Activated T-cell treated with anti-CD3 and anti-CD28 coated beads, Interleukin-2, amount 50 U/mL, for 1 hour (primary cell): ENCODE data around the gene CBR3.
"Not testable (repeated sequence)": the region's sequence is repeated elsewhere in the genome, so short reads cannot be mapped to it uniquely, and the experiment has no call there.

Experiments used
- DNase-seq: peaks from one replicate; pipeline ENCODE4 v3.0.0-alpha.2; 2020

CBR3 gene

DNA sequence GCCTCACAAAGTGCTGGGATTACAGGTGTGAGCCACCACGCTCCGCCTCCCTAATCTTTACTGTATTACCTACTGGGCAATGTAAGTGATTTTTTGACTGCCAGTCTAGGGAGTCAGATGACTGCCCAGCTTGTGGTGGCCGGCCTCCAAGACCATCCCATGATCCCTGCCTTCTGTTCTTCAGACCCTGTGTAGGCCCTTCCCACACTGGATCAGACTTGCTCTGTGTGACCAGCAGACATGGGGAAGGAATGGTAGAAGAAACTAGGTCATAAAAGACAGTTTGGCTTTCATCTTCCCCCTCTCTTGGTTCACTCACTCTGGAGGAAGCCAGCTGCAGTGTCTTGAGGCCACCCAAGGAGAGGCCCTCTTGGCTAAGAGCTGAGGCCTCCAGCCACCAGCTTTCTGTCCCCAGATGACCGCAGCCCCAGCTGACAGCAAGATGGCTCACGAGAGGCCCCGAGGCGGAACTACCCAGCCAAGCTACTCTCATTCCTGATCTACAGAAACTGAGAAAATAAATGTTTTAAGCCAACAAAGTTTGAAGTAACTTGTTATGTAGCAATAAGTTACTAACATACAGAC, 14.5 kb upstream of the CBR3 start:
- DNase-seq: no peak

DNA sequence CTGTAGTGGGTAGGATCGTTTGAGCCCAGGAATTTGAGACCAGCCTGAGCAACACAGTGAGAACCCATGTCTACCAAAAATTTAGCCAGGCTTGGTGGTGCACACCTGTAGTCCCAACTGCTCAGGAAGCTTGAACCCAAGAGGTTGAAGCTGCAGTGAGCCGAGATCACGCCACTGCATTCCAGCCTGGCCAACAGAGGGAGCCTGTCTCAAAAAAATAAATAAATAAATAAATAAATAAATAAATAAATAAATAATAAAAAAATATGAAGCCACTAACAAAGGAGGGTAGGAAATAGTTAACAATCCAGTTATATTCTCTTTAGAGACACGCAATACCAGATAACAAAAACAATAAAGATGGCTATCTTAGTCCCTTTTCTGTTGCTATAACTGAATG, 11.9 kb upstream of the CBR3 start:
- DNase-seq: no peak

DNA sequence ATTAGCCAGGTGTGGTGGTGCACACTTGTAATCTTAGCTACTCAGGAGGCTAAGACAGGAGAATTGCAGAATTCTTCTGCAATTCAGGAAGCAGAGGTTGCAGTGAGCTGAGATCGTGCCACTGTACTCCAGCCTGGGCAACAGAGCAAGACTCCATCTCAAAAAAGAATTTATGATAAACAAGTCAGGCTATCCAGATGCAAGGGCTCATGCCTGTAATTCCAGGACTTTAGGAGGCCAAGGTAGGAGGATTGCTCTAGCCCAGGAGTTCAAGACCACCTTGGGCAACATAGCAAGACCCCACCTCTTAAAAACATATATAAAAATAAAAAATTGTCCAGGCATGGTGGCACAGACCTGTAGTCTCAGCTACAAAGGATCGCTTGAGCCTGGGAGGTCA, 10.5 kb upstream of the CBR3 start:
- no peak for DNase-seq

DNA sequence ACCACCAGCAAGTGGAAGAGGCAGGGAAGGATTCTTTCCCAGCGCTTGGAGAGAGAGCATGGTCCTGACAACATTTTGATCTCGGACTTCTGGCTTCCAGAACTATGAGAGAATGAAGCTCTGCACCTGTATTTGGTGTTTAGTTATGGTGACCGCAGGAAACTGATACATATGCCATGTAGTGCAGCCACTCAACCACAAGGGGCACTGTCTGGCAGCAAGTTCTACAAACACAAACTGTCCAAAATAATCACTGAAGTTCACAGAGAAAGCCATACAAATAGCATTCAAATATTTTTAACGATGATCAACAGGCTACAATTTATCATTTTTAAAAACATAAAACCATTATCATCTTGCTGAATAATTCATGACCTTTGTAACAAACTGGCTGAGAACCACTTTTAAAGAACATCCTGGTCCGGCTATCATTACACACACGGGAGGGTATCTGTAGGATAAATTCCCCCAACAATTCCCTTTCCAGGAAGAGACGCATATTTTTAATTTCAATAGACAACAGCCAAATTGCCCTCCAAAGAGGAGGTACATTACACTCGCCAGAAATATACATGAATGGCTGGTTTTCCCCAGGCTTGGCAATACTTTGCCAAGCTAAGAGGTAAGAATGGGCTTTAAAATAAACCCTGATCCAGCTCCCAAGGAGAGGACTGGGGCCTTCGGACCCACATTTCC, 9.2 kb upstream of the CBR3 start:
- peak; percentile 58 for DNase-seq

DNA sequence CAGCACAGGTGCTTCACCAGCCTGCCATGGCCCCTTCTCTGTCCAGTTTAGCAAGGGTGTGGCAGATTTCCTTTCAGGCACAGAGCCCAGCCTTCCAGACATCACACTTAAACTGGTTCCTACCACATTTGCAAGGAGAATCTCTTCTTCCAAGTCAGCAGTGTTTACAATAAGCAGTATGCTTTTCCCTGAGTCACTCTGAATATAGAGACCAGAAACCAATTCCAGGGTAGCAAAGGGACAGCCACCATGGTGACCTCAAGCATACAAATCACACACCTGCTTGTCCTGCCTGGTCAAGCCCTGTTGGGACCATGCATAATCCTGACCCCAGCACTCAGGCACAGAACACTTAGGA, 8.7 kb upstream of the CBR3 start:
- DNase-seq: no peak

DNA sequence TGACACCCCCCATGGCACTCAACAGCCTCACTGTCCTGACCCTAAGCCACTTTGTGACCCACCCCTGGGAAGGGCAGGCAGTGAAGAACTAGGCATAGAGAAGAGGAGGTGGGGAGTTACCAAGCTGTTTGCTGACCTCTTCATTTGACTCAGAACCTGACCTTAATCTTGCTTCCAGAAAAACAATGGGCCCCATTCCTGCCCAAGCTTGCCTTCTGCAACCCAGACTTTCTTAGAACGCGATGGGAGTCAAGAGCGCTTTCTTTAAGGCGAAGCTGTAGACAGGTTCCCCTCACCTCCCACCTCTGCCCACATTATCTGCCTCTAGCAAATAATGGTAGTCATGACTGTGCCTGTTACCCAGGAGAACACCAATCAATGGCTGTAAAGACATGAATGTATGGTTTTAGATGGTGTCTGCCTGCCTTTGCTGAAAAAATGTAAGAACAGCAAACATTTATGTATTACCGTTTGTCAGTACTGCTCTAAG, 8.2 kb upstream of the CBR3 start:
- no peak for DNase-seq

DNA sequence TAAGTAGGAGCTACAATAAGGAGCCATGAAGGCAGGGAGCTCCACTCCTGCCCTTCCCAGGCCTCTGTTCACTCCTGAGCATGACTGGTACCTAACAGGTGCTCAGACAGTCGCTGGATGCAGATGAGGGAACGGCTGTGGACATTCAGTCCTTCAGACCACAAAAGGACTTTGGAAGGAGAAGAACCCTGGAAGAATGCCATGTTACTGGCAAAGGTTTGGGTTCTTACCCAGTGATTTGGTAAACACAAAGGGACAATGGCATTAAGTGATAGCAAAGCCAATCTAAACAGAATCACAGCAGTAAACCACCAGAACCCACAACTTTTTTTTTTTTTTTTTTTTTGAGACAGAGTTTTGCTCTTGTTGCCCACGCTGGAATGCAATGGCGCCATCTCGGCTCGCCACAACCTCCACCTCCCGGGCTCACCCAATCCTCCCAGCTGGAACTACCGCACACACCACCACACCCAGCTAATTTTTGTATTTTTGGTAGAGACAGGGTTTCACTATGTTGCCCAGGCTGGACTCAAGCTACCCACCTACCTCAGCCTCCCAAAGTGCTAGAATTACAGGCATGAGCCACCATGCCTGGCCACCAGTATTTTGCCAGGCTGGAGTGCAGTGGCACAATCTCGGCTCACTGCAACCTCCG, 7.5 kb upstream of the CBR3 start:
- no peak for DNase-seq

DNA sequence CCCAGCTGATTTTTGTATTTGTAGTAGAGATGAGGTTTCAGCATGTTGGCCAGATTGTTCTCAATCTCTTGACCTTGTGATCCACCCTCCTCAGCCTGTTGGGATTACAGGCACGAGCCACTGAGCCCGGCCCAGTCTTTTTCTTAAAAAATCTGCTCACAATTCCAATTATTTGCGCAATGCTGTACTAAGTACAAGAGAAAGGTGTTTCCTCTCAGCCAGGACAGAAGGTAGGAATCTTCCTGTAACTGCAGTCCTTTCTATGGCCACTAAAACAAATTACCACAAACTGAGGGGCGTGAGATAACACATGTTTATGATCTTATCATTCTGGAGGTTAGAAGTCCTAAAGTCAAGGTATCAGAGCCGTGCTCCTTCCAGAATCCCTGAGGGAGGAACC, 6.9 kb upstream of the CBR3 start:
- no peak for DNase-seq

DNA sequence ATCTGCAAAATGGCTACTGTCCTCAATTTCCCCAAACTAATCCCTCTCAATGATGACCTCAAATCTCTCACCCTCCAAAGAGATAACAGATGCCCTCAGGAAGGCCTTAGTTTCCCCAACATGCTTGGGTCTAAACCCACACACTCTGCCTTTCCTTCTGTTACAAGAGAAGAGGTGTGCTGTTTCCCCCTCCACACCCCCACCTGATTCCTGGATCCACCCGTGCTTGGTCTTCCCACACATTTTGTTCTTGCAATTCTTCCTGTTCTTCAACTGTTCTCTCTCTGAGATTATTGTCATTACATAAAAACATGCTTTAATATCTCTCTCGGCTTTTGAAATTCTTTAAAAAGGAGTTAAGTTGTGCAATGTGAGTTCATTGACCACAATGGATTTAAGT, 5.7 kb upstream of the CBR3 start:
- no peak for DNase-seq

DNA sequence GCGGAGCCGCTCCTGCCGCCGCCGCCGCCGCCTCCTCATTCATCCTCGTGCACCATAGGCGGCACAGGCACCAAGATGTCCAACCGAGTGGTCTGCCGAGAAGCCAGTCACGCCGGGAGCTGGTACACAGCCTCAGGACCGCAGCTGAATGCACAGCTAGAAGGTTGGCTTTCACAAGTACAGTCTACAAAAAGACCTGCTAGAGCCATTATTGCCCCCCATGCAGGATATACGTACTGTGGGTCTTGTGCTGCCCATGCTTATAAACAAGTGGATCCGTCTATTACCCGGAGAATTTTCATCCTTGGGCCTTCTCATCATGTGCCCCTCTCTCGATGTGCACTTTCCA, 4.5 kb upstream of the CBR3 start:
- not testable (repeated sequence) for DNase-seq

DNA sequence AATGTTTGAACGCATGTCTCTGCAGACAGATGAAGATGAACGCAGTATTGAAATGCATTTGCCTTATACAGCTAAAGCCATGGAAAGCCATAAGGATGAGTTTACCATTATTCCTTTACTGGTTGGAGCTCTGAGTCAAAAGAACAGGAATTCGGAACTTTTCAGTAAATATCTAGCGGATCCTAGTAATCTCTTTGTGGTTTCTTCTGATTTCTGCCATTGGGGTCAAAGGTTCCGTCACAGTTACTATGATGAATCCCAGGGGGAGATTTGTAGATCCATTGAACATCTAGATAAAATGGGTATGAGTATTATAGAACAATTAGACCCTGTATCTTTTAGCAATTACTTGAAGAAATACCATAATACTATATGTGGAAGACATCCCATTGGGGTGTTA, 4.0 kb upstream of the CBR3 start:
- DNase-seq: not testable (repeated sequence)

DNA sequence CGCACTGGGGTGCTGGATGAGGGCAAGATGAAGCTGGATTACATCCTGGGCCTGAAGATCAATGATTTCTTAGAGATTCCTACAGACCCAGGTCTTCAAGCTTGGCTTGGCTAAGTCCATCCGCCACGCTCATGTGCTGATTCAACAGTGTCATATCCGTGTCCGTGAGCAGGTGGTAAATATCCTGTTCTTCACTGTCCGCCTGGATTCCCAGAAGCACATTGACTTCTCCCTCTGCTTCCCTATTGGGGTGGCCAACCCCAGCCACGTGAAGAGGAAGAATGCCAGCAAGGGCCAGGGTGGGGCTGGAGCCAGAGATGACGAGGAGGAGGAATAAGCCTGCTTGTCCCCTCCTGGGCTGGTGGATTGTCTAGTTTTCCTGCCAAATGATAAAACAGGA, 2.2 kb upstream of the CBR3 start:
- no peak for DNase-seq

DNA sequence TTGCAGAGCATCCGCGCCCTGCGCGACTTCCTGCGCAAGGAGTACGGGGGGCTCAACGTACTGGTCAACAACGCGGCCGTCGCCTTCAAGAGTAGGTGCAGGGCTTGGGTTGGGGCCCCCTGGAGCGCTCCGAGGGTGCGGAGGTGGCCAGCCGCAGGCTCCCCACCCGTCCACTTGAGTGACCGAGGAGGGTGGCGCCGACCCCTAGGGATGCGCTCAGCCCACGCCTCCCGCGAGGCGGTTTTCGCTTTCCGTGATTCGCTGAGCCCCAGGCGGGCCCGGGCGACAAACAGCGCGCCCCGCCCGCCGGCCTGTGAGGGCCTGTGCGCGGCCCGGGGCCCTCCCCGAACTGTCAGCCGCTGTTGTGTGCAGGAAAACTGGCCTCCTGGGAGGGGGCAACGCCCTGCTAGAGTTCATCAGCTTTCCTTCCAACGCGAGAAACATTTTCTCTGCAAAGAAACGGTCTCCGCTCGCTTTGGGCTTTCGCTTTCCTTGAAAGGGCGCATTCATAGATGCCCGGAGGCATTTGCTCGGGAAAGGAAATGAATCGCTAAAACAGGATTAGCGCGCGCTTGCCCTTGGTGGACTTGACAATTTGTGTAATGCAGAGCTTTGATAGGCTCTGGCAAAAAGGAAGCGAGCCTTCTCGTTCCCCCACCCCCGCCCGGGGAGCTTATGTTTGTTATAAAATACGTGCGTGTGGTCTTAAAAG, 668 bp downstream of the CBR3 start:
- DNase-seq: peak; percentile 62

DNA sequence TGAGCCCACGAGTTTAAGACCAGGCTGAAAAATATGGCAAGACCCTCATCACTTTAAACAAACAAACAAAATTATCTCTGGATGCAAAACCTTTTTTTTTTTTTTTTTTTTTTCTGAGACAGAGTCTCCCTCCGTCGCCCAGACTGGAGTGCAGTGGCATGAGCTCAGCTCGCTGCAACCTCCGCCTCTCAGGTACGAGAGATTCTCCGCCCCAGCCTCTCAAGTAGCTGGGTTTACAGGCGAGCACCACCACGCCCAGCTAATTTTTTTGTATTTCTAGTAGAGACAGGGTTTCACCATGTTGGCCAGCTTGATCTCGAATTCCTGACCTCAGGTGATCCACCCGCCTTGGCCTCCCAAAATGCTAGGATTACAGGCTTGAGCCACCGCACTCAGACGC, 4.9 kb downstream of the CBR3 start:
- DNase-seq: not testable (repeated sequence)

DNA sequence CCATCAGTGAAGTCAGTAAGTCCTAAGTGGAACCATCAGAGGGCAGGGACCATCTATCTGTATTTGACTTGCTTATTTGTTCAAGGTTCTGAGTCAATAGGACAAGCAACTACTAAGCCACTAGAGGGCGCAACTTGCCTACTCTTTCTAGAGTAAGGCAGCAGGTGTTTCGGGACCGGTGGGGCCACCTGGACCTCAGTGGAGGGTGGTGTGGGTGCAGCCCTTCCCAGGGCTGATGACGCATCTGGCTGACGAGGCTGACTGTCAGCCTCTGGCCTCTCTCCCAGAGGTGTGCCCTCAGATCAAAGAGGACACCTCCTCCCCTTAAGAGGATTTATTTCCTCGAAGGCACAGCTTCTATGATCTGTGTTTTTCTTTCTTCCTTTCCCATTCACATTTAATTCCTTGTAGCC, 6.6 kb downstream of the CBR3 start:
- DNase-seq: peak; percentile 78

DNA sequence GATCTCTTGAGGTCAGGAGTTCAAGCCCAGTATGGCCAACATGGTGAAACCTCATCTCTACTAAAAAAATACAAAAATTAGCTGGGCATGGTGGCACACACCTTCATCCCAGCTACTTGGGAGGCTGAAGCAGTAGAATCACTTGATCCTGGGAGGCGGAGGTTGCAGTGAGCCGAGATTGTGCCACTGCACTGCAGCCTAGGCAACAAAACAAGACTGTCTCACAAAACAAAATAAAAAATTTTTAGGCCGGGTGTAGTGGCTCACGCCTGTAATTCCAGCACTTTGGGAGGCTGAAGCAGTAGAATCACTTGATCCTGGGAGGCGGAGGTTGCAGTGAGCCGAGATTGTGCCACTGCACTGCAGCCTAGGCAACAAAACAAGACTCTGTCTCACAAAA, 9.4 kb downstream of the CBR3 start:
- DNase-seq: not testable (repeated sequence)

DNA sequence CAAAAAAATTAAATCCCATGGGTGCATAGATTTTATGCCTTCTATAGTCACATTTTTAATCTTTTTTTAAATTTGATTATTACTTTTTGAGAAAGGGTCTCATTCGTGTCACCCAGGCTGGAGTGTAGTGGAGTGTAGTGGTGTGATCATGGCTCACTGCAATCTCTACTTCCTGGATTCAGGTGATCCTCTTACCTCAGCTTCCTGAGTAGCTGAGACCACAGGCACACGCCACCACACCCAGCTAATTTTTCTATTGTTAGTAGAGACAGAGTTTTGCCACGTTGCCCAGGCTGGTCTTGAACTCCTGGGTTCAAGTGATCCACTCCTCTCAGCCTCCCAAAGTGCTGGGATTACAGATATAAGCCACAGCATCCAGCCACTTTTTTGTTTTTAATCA, 10.4 kb downstream of the CBR3 start:
- DNase-seq: no peak

DNA sequence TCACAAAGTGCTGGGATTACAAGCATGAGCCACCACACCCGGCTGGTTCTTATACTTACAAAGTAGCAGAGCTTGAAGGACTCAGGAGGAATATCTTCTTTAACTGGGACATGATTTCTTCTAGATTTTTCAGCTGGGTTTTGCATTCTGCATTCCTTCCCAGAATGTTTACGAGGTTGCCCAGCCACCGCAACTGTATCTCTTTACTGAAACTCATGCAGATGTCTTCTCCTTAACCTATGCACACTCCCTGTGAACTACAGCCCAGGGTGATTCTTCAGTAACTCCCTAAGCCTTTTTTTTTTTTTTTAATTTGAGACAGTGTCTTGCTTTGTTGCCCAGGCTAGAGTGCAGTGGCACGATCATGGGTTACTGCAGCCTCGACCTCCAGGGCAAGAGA, 13.0 kb downstream of the CBR3 start:
- DNase-seq: no peak

DNA sequence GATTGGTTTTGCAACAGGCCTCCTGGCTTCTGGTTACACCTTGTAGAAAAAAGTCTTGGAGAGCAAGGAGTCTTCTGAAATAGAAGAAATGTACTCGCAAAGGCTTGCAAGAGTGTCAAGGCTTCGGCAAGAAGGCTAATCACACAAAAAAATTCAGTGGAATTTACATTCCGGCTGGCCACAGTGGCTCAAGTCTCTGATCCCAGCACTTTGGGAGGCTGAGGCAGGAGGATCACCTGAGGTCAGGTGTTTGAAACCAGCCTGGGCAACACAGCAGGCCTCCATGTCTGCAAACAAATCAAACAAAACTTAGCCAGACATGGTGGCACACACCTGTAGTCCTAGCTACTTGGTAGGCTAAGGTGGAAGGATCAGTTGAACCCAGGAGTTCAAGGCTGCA, 14.0 kb downstream of the CBR3 start:
- DNase-seq: no peak

DNA sequence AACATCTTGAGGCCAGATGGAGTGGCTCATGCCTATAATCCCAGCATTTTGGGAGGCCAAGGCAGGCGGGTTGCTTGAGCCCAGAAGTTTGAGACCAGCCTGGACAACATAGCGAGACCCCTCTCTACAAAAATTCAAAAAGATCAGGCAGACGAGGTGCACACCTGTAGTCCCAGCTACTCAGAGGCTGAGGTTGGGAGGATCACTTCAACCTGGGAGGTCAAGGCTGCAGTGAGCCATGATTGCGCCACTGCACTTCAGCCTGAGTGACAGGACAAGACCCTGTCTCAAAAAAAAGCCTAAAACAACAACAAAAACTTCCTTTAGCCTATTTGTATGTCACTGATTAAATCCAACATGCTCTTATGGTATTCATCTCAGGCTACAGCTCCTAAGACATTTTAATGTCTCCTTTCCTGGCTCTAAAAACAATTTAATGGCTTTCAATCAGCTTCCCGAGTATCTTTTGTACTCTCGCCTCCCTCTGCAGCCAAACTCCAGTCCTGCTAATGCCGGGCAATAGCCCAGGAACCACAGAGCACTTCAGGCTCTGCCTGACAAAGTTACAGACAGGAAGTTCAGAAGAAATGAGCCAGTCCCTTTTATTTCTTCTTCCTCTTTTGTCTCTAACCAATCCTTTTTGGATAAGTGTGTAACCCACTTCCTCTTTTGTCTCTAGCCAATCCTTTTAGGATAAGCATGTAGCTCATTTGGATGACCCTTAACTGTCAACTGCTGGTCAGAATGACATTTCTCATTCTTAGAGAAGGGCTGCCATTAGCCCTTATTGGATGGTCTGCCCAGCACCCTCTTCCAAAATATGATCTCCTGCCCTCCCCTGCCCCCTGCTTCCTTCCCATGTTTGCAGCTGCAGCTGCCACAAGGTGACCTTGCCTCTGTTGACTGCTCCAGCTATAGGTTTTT, 15.2 kb downstream of the CBR3 start:
- no peak for DNase-seq

DNA sequence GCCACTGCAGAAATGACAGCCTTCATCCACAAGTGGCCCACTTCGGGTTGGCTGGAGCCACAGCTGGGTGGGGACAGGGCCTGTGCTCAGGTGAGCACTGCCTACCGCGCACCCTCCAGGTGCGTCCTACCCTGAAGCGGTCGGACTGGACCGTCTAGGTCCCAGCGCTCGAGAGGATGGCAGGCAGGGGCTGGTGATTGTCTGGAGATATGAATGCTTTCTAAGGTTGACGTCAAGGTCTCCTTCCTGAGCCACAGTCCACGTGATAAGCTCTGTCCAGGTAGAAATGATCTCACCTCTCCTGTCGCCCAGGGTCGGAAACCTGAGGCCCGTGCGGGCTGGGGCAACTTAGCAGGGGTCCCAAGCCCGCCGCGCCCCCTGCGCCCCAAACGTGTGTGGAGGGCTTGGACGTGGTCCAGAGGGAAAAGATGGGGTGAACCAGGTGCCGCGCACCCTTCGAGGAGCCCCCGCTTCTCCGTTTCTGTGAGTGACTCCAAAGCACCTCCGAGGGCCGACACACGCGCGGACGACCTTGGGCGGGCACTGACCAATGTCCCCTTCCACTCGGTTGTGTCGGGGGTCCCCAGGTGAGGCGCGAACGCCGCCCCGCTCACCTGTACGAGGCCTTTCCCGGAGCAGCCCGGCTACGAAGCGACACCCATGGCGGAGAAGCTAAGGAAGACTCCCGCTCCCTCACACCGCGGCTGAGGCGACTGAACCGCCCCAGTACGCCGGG, 20.9 kb downstream of the CBR3 start:
- no peak for DNase-seq

DNA sequence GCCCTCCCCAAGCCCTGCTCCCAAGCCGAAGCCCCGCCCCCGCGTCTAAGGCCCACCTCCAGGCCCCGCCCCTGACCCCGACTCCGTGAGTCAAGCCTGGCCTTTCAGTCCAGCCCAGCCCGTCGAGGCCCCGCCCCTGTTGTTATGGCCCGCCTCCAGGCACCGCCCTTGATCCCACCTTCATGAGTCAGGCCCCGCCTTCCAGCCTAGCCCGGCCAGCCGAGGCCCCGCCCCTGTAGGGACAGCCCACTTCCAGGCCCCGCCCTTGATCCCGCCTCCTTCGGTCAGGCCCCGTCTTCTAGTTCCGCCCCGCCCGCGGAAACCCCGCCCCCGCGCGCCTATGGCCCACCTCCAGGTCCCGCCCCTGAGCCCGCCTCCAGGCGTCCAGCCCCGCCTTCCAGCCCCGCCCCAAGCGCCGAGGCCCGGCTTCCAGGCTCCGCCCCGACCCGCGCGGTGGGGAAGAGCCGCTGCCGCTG, 21.5 kb downstream of the CBR3 start:
- peak; percentile 100 for DNase-seq
